Measurements from ENCODE around the gene MBP.

GRCh38 chr18:76936877-76937276 lies 195.7 kb downstream of the MBP start:
- TF ChIP-seq ZFP3 (CRISPR knock-in tag; IDR thresholded peaks at IDR 0.05) (no peak), ZNF8 (CRISPR knock-in tag; IDR thresholded peaks at IDR 0.05) (no peak), TCF4 (CRISPR knock-in tag; IDR thresholded peaks at IDR 0.05; ENCODE audit: borderline replicate concordance) (no peak)
- TF ChIP-seq, protein P1, sequence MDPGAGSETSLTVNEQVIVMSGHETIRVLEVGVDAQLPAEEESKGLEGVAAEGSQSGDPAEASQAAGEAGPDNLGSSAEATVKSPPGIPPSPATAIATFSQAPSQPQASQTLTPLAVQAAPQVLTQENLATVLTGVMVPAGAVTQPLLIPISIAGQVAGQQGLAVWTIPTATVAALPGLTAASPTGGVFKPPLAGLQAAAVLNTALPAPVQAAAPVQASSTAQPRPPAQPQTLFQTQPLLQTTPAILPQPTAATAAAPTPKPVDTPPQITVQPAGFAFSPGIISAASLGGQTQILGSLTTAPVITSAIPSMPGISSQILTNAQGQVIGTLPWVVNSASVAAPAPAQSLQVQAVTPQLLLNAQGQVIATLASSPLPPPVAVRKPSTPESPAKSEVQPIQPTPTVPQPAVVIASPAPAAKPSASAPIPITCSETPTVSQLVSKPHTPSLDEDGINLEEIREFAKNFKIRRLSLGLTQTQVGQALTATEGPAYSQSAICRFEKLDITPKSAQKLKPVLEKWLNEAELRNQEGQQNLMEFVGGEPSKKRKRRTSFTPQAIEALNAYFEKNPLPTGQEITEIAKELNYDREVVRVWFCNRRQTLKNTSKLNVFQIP (CRISPR knock-in tag; IDR thresholded peaks at IDR 0.05; ENCODE audit: borderline replicate concordance, low read depth): no peak
- TF ChIP-seq, protein P2, sequence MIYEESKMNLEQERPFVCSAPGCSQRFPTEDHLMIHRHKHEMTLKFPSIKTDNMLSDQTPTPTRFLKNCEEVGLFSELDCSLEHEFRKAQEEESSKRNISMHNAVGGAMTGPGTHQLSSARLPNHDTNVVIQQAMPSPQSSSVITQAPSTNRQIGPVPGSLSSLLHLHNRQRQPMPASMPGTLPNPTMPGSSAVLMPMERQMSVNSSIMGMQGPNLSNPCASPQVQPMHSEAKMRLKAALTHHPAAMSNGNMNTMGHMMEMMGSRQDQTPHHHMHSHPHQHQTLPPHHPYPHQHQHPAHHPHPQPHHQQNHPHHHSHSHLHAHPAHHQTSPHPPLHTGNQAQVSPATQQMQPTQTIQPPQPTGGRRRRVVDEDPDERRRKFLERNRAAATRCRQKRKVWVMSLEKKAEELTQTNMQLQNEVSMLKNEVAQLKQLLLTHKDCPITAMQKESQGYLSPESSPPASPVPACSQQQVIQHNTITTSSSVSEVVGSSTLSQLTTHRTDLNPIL (CRISPR knock-in tag; IDR thresholded peaks at IDR 0.05; ENCODE audit: low read depth): no peak

All from SK-N-SH treated with all-trans-retinoic acid at 6 μM for 48 hours (cell line).